ENCODE data around the gene KCNJ8.

DNA sequence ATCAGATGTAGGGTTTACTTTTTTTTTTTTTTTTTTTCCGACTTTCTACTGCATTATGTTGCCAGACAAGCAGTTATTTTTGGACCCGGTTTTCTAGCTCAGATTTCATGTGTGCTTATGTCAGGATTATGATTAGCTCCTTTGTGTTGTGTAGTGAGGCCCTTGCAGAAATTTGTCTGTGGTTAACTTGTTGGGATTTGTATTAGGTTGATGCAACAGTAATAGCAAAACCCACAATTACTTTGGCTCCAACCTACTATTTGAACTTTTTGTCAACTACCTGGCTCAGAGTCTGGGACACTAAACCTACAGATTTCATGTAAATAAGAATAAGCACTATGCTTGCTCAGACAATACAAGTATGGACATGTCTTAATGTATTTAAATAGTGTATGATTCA is 44.1 kb upstream of the KCNJ8 start:
- TF ChIP-seq, protein P1, sequence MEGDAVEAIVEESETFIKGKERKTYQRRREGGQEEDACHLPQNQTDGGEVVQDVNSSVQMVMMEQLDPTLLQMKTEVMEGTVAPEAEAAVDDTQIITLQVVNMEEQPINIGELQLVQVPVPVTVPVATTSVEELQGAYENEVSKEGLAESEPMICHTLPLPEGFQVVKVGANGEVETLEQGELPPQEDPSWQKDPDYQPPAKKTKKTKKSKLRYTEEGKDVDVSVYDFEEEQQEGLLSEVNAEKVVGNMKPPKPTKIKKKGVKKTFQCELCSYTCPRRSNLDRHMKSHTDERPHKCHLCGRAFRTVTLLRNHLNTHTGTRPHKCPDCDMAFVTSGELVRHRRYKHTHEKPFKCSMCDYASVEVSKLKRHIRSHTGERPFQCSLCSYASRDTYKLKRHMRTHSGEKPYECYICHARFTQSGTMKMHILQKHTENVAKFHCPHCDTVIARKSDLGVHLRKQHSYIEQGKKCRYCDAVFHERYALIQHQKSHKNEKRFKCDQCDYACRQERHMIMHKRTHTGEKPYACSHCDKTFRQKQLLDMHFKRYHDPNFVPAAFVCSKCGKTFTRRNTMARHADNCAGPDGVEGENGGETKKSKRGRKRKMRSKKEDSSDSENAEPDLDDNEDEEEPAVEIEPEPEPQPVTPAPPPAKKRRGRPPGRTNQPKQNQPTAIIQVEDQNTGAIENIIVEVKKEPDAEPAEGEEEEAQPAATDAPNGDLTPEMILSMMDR (IDR thresholded peaks at IDR 0.05; ENCODE audit: low read depth, low read length, missing input control): no peak
- TF ChIP-seq, protein P2, sequence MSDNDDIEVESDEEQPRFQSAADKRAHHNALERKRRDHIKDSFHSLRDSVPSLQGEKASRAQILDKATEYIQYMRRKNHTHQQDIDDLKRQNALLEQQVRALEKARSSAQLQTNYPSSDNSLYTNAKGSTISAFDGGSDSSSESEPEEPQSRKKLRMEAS (IDR thresholded peaks at IDR 0.05): no peak
- peak in 1 of 2 donors; percentile 29 for TF ChIP-seq RAD21 (IDR thresholded peaks at IDR 0.05)
- TF ChIP-seq GABPA (IDR thresholded peaks at IDR 0.05 in 1 of 2, conservative IDR thresholded peaks at IDR 0.05 in 1 of 2): no peak
- no peak for TF ChIP-seq TAF1 (conservative IDR thresholded peaks at IDR 0.05)
- TF ChIP-seq, protein P3, sequence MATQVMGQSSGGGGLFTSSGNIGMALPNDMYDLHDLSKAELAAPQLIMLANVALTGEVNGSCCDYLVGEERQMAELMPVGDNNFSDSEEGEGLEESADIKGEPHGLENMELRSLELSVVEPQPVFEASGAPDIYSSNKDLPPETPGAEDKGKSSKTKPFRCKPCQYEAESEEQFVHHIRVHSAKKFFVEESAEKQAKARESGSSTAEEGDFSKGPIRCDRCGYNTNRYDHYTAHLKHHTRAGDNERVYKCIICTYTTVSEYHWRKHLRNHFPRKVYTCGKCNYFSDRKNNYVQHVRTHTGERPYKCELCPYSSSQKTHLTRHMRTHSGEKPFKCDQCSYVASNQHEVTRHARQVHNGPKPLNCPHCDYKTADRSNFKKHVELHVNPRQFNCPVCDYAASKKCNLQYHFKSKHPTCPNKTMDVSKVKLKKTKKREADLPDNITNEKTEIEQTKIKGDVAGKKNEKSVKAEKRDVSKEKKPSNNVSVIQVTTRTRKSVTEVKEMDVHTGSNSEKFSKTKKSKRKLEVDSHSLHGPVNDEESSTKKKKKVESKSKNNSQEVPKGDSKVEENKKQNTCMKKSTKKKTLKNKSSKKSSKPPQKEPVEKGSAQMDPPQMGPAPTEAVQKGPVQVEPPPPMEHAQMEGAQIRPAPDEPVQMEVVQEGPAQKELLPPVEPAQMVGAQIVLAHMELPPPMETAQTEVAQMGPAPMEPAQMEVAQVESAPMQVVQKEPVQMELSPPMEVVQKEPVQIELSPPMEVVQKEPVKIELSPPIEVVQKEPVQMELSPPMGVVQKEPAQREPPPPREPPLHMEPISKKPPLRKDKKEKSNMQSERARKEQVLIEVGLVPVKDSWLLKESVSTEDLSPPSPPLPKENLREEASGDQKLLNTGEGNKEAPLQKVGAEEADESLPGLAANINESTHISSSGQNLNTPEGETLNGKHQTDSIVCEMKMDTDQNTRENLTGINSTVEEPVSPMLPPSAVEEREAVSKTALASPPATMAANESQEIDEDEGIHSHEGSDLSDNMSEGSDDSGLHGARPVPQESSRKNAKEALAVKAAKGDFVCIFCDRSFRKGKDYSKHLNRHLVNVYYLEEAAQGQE (IDR thresholded peaks at IDR 0.05): no peak
